Stimulated activated CD4-positive, alpha-beta T cell treated with anti-CD3 and anti-CD28 coated beads, Interleukin-4, amount 100 ng/mL, for 4 hours (primary cell): ENCODE data around the gene HACD2.

Experiments
- DNase-seq, 2 experiments: peaks; one replicate each; pipeline ENCODE4 v3.0.0-alpha.2; 2020

The HACD2 gene

DNA sequence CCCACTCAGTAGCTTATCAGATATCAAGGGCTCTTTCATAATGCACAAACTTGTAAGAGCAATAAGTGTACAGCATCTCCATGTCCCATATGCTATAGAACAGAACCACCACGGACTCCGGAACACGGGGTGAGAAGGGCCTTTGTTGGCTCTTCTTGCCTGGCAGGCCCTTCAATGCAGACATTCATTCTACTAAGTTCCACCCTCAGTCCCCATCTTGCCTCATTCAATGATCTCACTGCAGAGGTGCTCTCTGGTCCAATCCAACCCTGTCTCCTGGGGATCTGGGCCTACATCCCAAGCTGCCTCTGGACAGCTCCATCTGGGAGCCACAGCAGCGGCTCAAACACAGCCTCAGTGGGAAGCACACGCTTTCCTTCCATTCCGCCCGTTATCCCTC, 16.8 kb downstream of the HACD2 start:
- DNase-seq, result no peak

DNA sequence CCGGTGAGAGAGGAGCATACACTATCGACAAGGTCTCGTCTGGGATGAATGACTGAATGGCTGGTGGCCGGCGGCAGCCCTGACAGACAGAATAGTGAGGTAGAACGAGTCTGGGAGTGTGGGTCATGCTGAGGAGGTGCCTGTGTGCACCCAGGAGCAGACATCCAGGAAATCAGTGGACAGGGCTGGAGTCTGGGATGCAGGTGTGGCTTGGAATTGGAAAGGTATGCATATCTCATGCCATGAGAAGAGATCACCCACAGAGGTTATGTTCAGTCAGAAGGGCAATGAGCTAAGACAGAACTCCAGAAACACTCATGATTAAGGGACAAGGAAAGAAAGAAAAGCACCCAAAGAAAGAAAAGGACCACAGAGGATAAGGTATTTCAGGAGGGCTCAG, 20.8 kb downstream of the HACD2 start:
- no peak for DNase-seq

DNA sequence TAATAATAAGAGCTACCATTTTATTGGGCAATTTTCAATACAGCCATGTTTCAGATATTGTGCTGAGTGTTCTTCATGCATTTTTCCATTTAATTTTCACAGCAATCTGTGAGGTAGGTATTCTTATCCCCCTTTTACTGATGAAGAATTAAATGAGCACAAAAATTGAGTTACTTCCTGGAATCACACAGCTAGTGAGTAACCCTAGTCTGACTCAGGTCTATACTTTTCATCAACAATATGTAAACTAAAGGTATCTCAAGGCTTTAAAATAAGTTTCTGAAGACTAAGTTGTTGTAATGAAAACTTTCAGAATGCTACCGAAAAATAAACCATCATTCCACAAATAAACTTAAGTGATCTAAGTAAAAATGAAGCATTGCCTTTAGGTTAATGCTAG, 22.3 kb downstream of the HACD2 start:
- no peak for DNase-seq

DNA sequence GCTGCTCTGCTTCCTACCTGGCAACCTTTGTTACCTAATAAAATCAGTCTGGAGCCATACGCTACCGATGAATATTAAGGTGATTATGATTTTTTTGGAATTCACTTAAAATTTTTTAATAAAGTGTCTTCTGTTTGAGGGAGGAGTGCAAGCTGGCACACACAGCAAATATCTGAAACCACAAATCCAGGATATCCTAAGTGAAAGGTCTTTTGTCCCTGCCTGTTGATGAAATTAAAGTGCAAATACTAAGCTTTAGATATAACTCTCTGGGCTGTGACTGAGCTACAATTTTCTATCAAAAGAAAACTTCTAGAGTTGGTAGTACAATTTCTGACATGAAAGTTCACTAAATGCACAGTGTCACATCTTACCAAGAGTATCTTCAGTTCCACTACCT, 23.7 kb downstream of the HACD2 start:
- DNase-seq, result no peak

DNA sequence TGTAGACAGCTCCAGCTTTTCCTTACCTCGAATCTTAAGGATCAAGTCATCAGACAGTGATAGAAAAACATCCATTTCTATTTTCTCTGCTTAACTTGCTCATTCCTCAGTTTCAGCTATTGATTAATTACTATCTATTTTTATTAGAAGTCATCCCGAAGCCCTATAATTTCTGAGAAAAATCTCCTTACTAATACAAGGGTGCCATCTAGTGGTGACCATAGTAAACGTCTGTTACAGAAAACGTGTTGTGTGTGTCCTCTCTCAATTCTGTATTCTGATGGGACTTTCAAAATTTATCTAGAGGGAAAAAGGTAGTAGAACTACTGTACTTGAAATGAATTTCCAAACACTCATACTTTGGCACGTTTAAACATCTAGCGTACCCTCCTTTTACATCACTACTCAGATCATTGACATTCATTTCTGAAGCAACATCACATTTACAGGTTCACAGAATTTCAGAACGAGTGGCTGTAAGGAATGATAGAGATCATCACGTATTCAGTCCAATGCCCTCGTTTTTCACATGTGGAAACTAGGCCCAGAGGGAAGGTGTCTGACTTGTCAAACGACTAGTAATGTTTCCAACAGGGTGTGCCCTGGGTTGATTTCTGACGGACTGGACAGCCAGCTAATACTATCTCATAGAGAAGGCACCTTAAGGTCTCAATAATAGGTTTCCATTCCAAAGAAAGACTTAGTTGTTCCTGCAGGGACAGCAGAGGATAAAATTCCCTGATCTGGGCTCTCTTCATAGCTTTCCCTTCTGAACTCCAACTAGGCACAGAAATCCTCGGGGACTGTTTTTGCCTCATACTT, 25.6 kb downstream of the HACD2 start:
- DNase-seq, result no peak

DNA sequence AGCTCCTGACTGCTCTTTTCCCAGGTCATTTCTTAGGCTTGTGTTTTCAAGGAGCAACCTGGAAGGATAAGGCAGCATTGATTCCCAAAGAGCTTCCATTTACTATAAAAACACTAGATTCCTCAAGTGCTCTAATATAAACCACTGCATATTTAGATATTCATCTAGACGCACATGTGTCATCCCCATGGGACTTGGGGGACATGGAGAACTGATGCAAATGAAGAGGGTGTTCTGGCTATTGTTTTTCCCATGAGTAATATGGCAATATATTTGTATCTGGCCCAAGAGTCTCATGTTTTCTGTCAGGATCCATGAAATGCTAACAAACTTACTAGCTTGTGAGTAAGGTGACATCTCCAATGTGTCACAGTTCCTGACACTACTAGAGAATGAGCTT, 31.3 kb downstream of the HACD2 start:
- DNase-seq, result no peak

DNA sequence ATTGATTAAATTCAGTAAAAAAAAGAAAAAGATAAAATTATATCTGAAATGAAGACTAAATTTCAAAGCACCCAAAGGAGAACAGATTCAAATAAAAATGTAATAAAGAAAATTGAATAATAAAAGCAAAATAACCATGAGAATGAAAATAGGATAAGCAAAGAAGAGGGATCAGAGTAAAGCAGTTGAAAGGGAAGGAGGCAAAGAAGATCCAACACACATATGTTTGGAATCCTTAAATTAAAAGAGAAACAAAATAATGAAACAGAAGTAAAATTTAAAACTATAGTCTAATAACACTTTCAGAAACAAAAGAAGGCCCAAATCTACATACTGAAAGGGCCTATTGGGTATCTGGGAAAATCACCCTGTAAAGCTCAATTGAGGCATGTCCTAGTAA, 32.1 kb downstream of the HACD2 start:
- DNase-seq, result no peak

DNA sequence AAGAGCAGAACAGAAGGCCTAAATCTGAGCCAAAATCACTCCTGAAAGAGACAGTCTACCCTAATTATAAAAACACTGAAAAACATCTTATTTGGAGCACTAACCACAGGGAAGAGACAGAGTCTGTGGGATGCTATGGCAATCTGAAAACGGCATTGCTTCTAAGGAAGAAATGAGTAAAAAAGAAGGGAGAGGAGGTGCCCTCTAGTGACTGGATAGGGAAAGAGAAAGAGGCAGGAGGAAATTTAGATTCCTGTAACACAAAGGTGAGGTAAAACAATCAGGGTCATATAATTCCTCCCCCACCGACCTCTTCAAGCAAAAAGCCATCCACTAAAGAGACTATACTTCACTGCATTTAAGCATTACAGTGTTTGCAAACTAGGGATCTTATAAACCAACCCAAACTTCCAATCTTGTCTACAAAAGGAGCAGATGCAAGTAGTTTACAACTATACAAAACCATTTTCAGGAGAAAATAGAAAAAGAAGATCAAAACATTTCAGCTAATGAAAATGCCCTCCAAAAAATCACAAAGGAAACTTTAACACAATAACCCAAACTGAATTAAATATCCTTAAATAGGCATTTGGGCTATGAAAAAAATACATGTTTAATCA, 32.6 kb downstream of the HACD2 start:
- no peak for DNase-seq

DNA sequence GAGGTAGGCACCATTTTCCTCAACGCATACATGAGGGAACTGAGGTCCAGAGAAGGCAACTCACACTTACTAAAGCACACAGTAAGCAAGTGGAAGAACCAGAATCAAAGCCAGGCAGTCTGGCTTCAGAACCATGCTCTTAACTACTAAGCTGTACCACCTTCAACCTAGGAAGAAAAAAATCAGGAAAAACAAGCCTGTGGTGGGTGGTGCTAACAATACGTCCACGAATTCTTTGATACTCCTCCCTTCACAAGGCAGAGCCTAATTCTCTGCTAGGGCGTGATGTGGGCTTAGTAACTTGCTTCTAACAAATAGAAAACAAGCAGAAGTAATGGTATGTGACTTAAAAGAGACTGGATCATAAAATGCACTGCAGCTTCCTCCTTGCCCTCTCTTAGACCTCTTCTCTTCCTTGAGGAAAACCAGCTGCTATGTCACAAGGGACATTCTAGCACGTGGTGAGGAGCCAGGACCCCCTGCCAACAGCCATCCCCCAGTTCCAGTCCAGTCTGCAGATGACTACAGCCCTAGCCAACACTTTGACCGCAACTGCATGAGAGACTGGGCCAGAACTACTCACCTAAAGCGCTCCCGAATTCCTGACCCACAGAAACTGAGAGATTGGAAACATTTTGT, 36.9 kb downstream of the HACD2 start:
- DNase-seq, result no peak

DNA sequence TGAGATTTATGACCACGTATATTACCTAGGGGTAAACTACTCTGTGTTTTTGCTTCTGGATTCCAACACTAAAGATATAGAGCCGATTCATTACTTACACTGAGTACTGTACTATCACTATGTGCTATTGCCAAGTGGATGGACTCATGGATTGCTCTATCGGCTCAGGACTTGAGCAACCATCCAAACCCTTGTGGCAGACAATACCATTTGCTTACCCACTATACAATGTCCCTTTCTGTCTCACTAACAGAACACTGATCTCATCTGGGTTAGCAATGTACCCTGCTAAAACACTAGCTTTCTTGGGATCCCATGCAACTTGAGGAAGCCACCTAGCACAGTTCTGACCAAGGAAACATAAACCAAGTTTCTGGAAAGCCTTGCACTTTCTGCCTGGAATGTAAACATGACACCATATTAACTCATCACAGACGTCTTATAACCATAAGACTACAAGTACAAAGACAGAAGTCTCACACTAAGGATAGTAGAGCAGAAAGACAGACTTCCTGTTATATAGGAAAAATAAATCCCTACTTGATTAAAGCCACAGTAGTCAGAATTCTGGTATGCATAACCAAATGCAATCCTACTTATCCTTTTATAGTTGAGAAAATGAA, 38.6 kb downstream of the HACD2 start:
- no peak for DNase-seq

DNA sequence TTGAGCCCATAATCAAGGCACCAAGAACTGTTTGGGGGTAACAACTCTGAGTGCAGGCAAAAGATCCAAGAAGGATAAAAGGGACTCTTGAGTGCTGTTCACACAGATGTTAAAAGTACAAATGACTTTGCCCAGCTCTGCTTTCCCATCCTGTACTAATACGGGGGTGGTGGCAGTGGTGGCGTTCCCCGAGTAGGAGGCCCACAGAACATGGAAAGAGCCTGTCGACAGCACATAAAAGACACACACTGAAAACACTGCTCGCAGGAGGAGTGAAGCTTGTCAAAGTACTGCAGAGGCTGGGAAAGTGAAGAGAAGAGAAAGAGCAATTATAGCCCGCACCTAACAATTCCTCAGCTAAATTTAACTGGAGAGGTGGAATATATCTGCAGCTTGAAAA, 40.9 kb downstream of the HACD2 start:
- DNase-seq, result no peak

DNA sequence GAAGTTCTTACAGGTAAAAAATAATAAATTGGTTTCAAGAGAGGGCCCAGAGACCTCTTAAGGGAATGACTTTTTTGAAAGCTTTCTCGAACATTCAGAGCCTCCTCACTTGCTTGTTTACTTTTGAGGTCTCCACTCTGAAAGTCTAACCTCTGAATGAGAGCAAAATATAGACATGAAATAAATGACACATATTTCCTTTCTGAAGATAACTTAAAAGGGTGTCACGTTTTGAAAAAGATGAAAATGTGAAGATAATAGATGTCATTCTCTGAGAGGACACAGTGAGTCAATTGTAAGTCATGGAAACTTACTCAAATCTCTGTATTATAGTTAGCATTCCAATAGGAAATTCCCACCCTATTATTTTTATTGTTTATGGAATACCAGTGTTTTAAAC, 44.6 kb downstream of the HACD2 start:
- DNase-seq, result no peak

DNA sequence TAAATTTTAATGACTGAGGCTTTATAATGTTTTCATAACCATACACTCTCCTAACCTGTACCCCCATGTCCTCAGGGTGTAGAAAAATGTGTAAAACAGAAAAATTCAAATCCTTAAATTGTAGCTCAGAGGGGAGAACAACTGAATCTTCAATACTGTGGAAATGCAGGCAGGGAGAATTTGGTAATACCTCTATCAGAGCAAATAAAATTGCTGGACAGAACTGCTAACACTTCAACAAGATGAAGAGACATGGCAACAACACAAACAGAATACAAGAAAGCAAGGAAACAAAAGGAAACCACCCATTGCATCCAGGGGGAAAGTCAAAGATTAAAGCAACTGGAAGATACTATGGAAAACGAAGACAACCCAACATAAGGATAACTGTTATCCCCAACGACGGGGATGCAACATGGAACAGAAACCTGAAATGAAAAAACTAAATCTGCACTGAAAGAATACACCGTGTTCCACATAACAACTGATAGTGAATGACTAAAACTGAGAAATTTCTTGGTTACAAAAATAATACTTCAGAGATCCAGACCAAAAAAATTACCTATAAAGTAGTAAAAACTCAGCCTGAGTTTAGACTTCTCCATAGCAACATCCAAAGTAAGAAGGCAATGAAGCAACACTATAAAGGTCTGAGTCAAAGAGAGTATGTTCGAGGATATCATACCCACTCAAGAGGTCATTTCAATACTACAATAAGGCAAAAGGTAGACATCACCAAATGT, 48.5 kb downstream of the HACD2 start:
- DNase-seq, result no peak

DNA sequence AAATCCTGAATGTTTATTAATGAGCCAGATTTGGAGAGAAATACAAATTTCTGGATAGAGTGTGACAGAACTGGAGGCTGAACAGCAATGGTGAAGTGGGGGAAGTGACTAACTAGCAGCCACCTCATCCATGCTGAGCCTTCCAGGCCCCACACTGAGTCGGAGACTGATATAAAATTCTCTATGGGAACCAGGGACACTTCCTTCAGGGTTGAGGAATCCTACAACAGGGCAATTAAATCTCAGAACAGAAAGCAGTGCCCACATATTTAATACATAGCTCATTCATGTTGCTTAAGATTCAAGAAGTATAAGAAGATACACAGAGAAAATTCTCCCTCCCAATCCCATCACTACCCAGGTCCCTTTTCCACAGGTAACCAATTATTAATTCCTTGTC, 49.3 kb downstream of the HACD2 start:
- no peak for DNase-seq

DNA sequence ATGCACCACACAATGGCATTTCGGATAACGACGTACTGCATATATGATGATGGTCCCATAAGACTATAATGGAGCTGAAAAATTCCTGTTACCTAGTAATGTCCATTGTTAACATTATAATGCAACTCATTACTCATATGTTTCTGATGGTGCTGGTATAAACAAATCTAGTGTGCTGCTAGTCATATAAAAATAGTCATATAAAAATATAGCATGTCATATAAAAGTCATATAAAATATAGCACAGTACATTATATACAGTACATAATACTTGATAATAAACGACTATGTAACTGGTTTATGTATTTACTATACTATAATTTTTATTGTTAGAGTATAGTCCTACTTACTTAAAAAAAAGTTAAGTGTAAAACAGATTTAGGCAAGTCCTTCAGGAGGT, 50.6 kb downstream of the HACD2 start:
- DNase-seq, result no peak

DNA sequence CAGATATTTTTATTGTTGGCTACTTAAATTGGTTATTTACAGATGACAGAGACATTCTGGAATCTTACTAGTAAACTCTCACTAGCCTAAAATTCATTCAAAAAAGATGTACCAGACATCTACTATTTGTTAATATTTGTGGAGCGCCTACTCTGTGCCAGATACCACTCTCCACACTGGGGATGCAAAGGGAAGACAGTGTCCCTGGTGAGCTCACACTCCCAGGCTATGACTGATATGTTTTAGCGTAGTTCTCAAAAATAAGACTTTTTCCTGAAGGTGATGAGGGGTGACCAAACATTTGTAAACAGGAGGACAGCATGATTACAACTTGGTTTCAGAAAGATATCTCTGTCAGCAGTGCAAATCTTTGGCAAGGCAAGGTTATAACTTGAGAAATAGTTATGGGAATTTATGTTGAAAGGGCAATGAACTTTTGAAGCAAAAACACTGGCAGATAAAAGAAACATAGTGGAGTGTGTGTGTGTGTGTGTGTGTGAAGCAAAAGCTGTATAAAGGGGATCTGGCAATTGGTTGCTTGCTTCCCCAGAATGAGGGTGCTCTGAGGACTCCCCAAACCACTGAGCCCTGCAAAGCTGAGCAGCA, 51.2 kb downstream of the HACD2 start:
- no peak for DNase-seq

DNA sequence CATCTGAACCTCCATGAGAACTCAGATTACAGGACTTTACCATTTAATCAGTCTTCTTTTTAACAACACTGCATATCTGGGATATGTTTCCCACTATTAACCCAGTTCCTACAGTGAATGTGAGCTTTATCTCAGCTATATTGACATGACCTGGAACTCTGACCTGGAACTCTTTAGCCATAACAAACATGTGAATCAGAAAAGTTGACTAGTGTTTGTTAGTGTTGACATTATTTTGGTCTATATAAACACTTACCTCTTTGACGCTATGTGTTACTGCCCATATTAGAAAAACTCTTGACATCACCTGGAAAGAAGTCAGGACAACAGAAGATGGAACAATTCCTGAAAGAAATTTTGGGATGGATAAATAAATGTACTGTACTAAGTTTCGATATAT, 56.7 kb downstream of the HACD2 start:
- DNase-seq, result no peak

DNA sequence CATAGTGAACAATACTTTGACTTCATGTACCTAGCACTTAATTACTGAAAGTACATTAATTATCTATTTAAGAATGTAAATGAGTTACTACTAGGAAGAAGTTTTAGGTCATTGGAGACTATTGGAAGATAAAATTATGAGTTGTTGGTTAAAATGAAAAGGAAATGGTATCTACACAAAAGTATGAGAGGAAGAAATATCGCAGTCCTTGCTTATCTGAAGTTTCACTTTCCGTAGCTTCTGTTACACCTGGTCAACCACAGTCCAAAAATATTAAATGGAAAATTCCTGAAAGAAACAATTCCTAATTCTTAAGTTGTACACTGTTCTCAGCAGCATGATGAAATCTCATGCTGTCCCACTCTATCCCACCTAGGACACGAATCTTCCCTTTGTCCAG, 57.8 kb downstream of the HACD2 start:
- no peak for DNase-seq

DNA sequence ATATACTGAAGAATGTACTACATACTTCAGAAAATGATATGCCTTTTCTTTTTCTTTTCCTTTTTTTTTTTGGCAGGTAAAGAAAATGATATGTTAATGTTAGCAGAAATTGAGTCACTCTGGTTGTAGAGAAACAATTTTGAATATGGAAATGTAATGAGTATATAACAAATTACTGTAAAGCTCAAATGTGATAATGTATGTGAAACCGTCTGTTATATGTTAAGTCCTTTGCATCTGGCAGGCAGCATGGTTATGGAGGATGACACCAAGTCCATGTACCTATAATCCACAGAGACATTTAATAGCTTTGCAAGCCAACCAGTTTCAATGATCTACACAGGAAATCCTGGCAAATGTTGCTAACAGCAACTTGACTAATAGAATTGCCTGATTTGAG, 58.4 kb downstream of the HACD2 start:
- DNase-seq, result no peak

DNA sequence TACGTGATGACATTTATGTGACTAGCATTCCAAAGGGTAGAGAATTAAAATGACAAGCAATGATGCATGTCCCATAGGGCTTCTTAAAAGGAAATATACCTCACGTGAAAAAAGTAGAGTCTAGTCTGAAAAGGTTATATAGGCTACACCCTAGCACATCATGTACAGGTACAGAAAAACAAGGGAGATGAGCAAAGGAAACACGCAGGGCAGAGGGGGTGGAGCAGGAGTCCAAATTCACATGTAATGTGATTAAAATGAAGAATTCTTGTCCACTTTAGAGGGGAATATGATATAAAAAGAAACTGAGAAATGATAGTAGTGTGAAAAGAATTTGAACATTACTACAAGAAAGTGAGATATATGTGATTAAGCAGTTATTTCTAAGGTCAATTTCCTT, 59.4 kb downstream of the HACD2 start:
- no peak for DNase-seq

DNA sequence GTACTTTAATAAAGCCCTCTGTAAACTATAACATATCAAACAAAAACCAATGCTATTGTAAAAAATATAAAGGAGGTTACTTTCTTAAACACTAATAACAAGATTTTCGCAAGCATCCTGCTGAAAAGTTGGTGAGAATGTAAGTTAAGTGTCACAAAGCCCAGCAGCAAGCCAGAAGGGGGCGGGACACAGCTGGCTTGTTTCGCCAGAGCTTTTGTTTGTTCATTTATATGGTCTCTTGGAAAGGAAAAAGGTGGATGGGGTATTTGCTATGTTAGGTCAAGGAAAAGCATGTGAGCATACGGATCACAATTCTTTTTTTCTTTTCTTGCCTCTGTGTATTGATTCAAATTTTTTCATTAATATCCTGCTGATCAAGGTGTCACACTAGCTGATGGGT, 59.9 kb downstream of the HACD2 start:
- no peak for DNase-seq

DNA sequence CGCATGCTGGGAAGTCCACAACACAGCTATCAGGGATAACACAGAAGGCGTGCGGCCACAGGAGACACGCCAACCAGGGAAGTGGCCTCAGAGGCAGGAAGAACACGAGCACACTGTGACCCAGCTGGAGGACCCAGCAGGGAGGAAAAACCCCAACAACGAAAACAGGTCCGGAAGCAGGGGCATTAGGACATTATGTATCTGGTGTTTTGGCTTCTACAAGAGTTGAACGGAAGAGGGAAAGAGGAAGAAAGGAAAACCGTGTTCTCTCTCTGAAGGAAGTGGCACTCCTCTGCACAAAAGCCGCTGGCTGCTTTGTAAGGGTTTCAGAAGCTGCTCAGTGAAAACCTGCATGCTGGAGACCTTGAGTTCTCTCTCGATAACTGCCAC, 61.8 kb downstream of the HACD2 start:
- no peak for DNase-seq
